Osteoblast (primary cell): Measurements from ENCODE around the gene BRF1. TPM values are rescaled to one million over a fixed set of nuclear protein-coding genes. Genes with fewer than 3 reads are reported as not detected.
"Not testable (repeated sequence)": the region's sequence is repeated elsewhere in the genome, so short reads cannot be mapped to it uniquely, and the experiment has no call there.

Source experiments
- DNase-seq: peaks from one replicate; pipeline ENCODE4 v3.0.0; 2011; ENCODE audit warnings: low spot score, mixed read lengths; ENCODE audit not compliant: insufficient read length; ENCODE audit errors: missing footprints
- H2AFZ ChIP-seq: 2 replicates; pipeline ENCODE4 v1.6.0; 2011; ENCODE audit warnings: mild to moderate bottlenecking, low read length
- H3K27ac ChIP-seq: 2 replicates; pipeline ENCODE4 v1.5.1; 2011; ENCODE audit warnings: mild to moderate bottlenecking, low read depth, low read length, moderate library complexity
- H3K27me3 ChIP-seq: 2 replicates; pipeline ENCODE4 v1.6.0; 2012; ENCODE audit warnings: mild to moderate bottlenecking, control low read depth, inconsistent platforms, low read length, moderate library complexity; ENCODE audit not compliant: insufficient read depth
- H3K36me3 ChIP-seq: 2 replicates; pipeline ENCODE4 v1.5.1; 2011; ENCODE audit warnings: mild to moderate bottlenecking, low read length, control low read depth, moderate library complexity; ENCODE audit not compliant: insufficient read depth
- H3K4me1 ChIP-seq: 2 replicates; pipeline ENCODE4 v1.5.1; 2011; ENCODE audit warnings: mild to moderate bottlenecking, low read length, control low read depth, moderate library complexity; ENCODE audit not compliant: insufficient read depth
- H3K4me2 ChIP-seq: 2 replicates; pipeline ENCODE4 v1.6.0; 2011; ENCODE audit warnings: mild to moderate bottlenecking, low read length; ENCODE audit not compliant: insufficient read depth
- H3K4me3 ChIP-seq: fragments of 200-600 bp; sonication (generic); 3 replicates; pipeline ENCODE4 v1.5.1; 2012; ENCODE audit warnings: mild to moderate bottlenecking, low read length, inconsistent platforms; ENCODE audit not compliant: insufficient read depth
- H3K79me2 ChIP-seq: 2 replicates; pipeline ENCODE4 v1.6.0; 2012; ENCODE audit warnings: mild to moderate bottlenecking, low read length, control low read depth, inconsistent platforms; ENCODE audit not compliant: insufficient read depth
- H3K9me3 ChIP-seq: 2 replicates; pipeline ENCODE4 v1.5.1; 2011; ENCODE audit warnings: low read depth, low read length, control low read depth
- H4K20me1 ChIP-seq: 2 replicates; pipeline ENCODE4 v1.6.0; 2012; ENCODE audit warnings: mild to moderate bottlenecking, low read length, control low read depth; ENCODE audit not compliant: insufficient read depth
- total RNA-seq: library from RNA; depleted of rRNA; stranded (reverse); fragments of >200 nt; gene quantifications from 2 replicates; pipeline ENCODE4 v1.2.3, GENCODE V29; 2012
- TF ChIP-seq, protein P1 (sequence below): IDR thresholded peaks from 2 replicates; pipeline ENCODE4 v1.5.1; 2011; ENCODE audit warnings: mild to moderate bottlenecking, low read depth, low read length, moderate library complexity; ENCODE audit errors: extremely low read depth

The BRF1 gene
- total RNA-seq, 1 donor = 34.4 TPM

DNA sequence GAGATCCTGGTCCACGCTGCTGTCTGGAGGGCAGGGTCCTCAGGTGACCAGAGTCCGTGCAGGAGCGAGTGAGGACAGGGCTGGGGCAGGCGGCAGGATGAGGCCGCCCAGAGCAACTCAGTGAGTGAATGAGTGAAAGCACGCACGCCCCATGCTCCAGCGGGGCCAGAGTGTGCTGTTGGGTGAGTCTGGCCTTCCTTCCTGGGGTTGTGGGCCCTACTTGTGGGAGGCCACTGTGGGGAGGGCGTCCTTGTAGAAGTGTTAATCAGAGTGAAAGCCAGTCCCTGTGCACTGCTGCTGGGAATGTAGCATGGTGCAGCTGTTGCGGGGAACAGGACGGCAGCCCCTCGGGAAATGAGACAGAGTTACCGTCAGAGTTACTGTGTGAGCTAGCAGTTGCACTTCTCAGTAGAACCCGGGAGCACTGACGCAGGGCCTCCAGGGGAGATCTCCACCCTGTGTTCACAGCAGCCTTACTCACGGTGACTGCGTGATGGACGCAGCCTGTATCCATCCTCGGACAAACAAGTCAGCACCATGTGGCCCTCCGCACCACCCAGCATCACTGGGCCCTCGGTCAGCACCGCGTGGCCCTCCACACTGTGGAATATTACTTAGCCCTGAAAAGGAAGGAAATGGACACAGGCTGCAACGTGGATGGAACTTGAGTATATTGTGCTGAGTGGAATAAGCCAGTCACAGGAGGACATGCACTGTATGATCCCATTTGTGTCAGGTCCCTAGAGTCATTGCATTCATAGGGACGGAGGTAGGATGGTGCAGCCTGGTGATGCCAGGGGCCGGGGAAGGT is 35.9 kb upstream of the BRF1 start:
- TF ChIP-seq, protein P1, sequence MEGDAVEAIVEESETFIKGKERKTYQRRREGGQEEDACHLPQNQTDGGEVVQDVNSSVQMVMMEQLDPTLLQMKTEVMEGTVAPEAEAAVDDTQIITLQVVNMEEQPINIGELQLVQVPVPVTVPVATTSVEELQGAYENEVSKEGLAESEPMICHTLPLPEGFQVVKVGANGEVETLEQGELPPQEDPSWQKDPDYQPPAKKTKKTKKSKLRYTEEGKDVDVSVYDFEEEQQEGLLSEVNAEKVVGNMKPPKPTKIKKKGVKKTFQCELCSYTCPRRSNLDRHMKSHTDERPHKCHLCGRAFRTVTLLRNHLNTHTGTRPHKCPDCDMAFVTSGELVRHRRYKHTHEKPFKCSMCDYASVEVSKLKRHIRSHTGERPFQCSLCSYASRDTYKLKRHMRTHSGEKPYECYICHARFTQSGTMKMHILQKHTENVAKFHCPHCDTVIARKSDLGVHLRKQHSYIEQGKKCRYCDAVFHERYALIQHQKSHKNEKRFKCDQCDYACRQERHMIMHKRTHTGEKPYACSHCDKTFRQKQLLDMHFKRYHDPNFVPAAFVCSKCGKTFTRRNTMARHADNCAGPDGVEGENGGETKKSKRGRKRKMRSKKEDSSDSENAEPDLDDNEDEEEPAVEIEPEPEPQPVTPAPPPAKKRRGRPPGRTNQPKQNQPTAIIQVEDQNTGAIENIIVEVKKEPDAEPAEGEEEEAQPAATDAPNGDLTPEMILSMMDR = no peak
- no peak for DNase-seq
- no peak overlapping the region for H3K4me2 ChIP-seq
- peaks cover 83% of the 10 kb centered on the region for H3K79me2 ChIP-seq
- H3K36me3 ChIP-seq = no peaks in the 10 kb centered on the region
- no peak overlapping the region for H2AFZ ChIP-seq
- no peak overlapping the region for H3K27ac ChIP-seq
- no peaks in the 10 kb centered on the region for H3K4me1 ChIP-seq
- no peak overlapping the region for H3K4me3 ChIP-seq
- H4K20me1 ChIP-seq = peaks cover 40% of the 10 kb centered on the region
- H3K27me3 ChIP-seq = no peaks in the 10 kb centered on the region
- no peaks in the 10 kb centered on the region for H3K9me3 ChIP-seq

DNA sequence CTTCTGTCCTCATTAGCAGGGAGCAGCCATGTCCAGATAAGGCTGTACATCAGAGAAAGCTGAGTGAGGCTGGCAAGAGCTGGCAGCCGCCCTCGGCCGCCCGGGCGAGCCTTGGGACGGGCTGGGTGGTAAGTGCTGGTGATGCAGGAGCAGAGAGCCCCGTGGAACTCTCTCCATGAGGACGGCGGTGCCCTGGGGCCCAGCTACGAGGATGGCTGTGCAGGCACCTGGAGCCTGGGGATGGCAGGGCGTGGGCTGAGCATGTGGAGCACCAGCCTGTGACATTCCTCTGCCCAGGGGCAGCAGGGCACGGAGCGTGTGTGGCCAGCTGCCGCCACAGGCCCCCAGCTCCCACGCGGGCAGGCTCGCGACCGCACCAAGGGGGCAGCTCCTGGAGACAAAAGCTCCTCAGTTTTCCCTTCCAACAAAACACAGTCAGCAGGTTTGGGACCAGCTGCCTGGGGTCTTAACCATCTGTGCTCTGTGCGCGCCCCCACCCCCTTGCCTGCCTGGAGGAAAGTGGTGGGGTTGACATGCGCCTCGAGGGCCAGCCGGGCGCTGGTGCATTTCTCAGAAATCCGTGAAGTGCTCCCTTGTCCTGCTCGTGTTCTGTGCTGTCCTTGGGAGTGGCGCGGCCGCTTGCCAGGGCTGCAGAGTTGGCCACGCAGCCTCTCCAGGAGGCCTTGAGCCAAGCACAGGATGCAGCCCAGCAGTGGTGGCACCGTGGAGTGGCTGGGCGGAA is 35.1 kb upstream of the BRF1 start:
- H3K4me2 ChIP-seq = no peak overlapping the region
- H3K9me3 ChIP-seq = no peaks in the 10 kb centered on the region
- H3K27ac ChIP-seq = no peak overlapping the region
- no peak overlapping the region for H3K4me3 ChIP-seq
- no peak for DNase-seq
- no peak overlapping the region for H2AFZ ChIP-seq
- TF ChIP-seq, protein P1 = no peak
- no peaks in the 10 kb centered on the region for H3K27me3 ChIP-seq
- H3K4me1 ChIP-seq = peaks cover under 1% of the 10 kb centered on the region
- peaks cover 40% of the 10 kb centered on the region for H4K20me1 ChIP-seq
- H3K36me3 ChIP-seq = no peaks in the 10 kb centered on the region
- H3K79me2 ChIP-seq = peaks cover 90% of the 10 kb centered on the region

DNA sequence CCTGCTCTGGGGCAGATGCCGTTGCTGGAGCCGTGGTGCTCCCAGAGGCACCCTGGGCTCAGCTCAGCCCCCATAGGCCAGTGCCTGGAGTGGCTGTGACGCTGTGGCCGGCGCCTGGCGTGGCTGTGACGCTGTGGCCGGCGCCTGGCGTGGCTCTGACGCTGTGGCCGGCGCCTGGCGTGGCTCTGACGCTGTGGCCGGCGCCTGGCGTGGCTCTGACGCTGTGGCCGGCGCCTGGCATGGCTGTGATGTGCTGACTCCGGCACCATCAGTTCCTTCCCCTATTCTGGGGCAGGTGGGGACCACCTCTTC is 34.4 kb upstream of the BRF1 start:
- not testable (repeated sequence) for H3K27ac ChIP-seq, DNase-seq, H3K4me1 ChIP-seq, H3K27me3 ChIP-seq, H2AFZ ChIP-seq, H3K4me3 ChIP-seq, H3K4me2 ChIP-seq, H3K9me3 ChIP-seq, H3K36me3 ChIP-seq
- peaks cover 35% of the 10 kb centered on the region for H4K20me1 ChIP-seq
- H3K79me2 ChIP-seq = peaks cover 90% of the 10 kb centered on the region

DNA sequence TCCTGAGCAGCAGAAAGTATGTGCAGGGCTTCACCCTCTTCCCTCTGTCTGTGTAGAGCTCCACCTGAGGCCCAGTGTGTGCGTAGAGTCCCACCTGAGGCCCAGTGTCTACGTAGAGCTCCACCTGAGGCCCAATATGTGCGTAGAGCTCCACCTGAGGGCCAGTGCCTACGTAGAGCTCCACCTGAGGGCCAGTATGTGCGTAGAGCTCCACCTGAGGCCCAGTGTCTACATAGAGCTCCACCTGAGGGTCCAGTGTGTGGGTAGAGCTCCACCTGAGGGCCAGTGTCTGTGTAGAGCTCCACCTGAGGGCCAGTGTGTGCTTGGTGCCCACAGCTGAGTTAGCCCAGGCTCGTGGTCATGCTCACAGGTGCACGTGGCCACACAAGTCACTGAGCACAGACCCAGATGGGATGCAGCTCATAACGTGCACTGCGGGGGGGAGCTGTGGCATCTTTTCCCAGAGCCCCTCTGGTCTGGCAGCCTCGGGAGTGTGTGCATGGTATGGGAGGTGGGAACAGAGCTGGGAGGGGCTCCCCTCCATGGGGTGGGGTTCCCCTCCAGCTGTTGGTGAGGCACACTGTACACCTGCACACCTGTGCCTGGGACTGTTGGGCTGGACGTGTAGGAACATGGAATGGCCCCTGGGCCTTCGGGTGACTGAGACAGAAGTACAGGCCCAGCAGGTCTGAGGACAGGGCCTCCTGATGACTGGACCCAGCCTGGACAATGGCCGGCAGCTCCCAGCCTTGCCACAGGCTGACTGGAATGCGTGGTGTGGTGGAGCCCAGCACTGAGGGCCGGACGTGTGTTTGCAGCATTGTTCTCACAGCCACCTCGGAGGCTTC is 33.8 kb upstream of the BRF1 start:
- H3K4me3 ChIP-seq = no peak overlapping the region
- peaks cover 35% of the 10 kb centered on the region for H4K20me1 ChIP-seq
- no peak for DNase-seq
- H3K4me2 ChIP-seq = no peak overlapping the region
- no peaks in the 10 kb centered on the region for H3K36me3 ChIP-seq
- H3K4me1 ChIP-seq = peaks cover 9% of the 10 kb centered on the region
- no peaks in the 10 kb centered on the region for H3K9me3 ChIP-seq
- no peak overlapping the region for H2AFZ ChIP-seq
- no peaks in the 10 kb centered on the region for H3K27me3 ChIP-seq
- H3K79me2 ChIP-seq = peaks cover 92% of the 10 kb centered on the region
- H3K27ac ChIP-seq = no peak overlapping the region
- TF ChIP-seq, protein P1 = no peak
